SH-SY5Y (cell line): Measurements from ENCODE around the gene BOD1L1.

Source experiments
- GATA2 ChIP-seq: IDR thresholded peaks from 2 replicates; pipeline ENCODE4 v1.6.1; 2011; ENCODE audit warnings: mild to moderate bottlenecking, low read depth, low read length
- GATA3 ChIP-seq: IDR thresholded peaks from 2 replicates; pipeline ENCODE4 v1.6.1; 2011; ENCODE audit warnings: low read depth, mild to moderate bottlenecking, low read length, moderate library complexity

The BOD1L1 gene

DNA sequence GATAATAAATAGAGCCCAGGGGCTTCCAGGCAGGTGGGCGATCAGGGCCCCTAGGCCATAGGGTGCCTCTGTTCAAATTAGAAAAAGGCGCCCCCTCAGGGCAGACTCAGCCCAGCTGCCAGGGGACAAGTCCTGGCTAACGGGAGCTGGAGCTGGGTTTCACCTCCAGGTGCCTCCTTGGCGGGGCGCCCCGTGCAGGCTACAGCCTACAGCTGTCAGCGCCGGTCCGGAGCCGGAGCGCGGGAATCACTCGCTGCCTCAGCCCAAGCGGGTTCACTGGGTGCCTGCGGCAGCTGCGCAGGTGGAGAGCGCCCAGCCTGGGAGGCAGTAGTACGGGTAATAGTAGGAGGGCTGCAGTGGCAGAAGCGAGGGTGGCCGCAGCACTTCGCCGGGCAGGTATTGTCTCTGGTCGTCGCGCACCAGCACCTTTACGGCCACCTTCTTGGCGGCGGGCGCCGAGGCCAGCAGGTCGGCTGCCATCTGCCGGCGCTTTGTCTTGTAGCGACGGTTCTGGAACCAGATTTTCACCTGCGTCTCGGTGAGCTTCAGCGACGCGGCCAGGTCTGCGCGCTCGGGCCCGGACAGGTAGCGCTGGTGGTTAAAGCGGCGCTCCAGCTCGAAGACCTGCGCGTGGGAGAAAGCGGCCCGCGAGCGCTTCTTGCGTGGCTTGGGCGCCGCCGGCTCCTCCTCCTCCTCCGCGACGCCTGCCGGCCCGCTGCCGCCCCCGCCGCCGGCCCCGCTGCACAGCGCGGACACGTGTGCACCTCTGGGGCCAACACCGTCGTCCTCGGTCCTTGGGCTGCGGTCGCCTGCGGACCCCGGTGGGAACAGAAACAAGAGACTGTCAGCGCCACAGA is 85.6 kb downstream of the BOD1L1 start:
- TF ChIP-seq GATA2 (no peak), GATA3 (no peak)

DNA sequence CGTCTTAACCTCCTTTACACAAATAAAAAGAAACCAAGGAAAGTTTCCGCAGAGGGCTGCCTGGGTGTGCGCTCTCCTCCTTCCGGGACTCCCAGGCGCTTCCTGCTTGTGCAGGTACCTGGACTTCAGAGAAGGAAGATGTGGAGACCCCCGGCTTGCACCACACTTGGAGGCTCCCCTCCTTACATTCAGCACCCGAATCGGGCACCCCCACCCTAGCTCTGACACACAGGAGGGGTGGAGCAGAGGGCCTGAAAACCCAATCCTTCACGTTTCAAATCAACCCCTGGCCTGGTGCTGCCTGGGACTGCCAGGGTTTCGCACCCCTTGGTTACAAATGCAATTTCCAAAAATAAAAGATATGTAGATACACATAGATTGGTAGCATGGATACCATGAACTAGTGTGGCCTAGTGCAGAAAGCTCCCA is 86.3 kb downstream of the BOD1L1 start:
- TF ChIP-seq GATA2: no peak
- TF ChIP-seq GATA3: no peak

DNA sequence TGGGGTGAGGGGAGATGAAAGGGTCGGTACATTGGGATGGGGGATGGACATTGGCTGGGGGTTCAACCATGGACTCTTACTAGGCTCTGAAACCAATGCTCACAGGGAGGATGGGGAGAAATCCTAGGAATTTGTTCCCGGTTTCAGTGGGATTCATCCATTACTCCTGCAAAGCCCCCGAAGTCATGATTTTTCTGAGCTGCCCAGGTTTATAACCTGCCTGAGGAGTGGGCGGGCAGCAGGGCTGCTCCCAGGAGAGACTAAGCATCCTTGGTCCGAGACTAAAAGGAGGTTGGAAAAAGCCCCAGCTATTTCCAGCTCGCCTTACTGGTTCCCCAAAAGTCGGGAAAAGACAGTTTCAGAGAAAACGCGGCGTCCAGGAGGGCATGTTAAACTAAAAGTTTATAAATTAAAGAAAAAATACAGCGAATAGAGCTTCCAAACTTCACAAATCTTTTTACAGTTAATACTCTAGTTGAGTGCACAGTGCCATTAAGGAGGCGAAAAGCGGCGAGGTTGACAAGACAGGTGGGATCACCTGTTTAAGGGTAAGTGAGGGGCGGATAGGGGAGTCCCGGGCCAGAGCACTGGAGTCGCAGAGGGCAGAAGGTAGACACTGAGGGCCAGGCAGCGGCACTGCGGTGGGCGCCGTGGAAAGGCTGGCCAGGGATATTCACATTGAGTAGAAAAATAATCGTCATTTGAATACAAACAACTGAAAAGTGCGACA is 86.9 kb downstream of the BOD1L1 start:
- TF ChIP-seq GATA2: no peak
- TF ChIP-seq GATA3: no peak

DNA sequence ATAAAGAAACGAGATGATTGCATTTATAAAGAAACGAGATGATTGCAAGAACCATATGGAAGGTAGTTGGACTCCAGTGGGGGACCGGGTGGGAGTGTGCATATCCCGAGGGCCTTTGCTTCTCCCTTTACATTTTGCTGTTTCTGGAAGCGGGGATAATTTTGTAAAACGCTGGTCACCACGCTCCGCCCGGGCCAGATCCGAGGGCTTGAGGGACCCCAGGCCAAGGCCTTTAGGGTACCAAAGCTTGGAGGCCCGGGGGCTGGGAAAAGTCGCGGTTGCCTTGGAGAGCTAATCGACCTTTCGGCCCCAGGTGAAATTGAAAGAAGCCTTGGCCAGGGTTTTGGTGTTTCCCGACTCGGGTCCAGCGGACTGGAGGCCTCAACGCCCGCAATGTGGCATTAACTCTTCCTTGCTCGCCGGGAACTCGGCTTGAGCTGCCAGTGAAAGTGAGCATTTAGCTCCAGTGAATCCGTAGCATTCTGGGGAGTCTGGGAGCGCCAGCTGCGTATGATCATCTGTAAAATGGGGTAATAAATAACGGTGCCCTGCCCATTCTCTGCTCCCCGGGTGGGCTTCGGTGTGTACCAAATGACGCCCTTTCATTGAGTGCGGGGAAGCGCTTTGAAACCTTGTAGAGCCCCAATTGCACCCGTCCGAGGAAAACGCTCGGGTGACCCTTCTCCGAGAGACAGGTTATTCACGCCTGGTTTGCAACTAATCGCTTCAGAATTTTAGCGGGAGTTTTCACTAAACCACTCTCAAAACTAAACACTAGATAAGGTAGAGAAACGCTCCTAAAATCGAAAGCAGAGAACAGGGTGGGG is 87.7 kb downstream of the BOD1L1 start:
- TF ChIP-seq GATA3: no peak
- no peak for TF ChIP-seq GATA2

GRCh38 chr4:13539047-13539618 is 88.4 kb downstream of the BOD1L1 start:
- TF ChIP-seq GATA2: no peak
- TF ChIP-seq GATA3: no peak

- TF ChIP-seq GATA3: no peak
- TF ChIP-seq GATA2: no peak
Observed at GRCh38 chr4:13538427-13538973, 89.0 kb downstream of the BOD1L1 start.

GRCh38 chr4:13537832-13538177 is 89.7 kb downstream of the BOD1L1 start:
- TF ChIP-seq GATA3: no peak
- TF ChIP-seq GATA2: no peak

DNA sequence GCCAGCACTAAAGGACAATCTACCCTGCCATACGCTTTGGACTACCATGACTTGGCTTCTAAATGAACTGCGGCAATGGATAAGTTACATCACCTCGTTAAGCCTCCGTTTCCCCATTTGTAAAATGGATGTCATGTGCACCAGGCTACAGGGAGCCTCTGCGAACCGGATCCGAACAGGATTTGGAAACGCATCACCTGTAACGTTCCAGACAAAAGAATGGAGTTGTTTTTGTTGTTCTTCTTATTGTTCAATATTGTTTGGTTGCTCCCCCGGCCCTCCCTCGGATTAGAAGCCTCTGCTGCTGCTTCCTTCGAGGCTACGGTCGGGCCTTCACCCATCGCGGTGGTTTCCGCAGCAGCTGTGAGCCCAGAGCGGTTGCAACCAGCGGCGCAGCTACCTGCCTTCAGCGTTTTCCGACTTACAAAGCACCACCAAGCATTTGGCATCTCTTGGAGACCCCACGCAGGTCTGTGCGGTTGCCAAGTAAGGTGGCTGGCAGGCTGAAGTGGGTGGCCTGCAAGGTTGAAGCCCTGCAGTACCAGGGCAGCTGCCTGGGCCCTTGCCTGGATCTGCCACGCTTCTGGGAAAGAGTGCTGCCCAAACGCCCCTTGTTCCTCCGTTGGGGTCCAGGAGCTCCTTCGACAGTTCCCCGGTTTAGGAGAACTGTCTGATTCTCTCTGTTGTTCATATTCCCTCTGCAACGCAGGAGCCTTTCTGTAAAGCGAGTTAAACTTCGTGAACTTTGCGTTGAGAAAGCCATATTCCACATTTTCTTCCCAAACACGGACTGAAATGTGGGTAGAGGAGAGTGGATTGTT is 90.3 kb downstream of the BOD1L1 start:
- TF ChIP-seq GATA3 (no peak), GATA2 (no peak)

DNA sequence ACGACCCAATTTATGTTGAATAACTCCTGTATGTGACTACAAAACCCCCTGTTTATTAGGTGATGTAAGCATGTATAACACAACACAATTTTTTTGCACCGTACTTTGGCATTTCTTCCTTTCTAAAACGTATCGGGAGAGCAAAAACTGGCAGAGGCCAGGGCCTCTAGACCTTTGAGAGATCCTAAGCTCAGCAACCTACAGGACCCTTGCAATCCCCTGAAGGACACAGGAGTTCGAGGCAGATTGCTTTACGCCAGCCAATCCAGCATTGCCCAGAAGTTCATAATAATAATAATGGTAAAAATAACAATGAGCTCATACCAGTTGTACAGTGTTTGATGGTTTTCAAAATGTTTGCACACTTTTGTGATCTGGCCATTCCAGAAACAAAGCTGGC is 90.9 kb downstream of the BOD1L1 start:
- no peak for TF ChIP-seq GATA2
- TF ChIP-seq GATA3: no peak

GRCh38 chr4:13535708-13536361 is 91.7 kb downstream of the BOD1L1 start:
- TF ChIP-seq GATA2 (no peak), GATA3 (no peak)

DNA sequence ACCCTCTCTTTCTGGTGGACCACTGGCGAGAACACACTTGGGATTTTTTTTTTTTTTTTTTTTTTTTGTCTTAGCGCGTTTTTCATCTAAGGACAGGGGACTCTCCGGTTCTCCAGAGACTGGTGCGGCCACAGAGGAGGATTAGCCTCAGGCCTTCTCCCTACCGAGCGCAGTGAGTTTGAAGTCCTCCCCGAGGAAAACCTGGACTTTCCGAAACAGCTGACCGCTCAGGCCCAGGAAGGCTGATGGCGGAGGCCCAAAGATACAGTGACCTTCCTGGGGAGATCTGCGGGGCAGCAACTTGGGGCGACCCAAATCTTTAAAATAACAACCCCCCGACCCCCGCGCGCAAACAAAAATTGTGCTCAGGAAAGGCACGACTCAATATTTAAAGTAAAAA is 92.4 kb downstream of the BOD1L1 start:
- no peak for TF ChIP-seq GATA3
- no peak for TF ChIP-seq GATA2

- TF ChIP-seq GATA2 (no peak), GATA3 (no peak)
Observed at GRCh38 chr4:13534344-13535063, 93.0 kb downstream of the BOD1L1 start.
